B cell (primary cell): ENCODE data around the gene EEA1. TPM values are rescaled to one million over a fixed set of nuclear protein-coding genes. Genes with fewer than 3 reads are reported as not detected.
A peak's percentile ranks its signal among the peaks of the same experiment; 100 is the strongest.

Experiments
- ATAC-seq: fragments of 200-7000 bp; cut with Tn5 transposase; one replicate; pipeline ENCODE4 v1.10.0; 2021; ENCODE audit warnings: low read depth, mild to moderate bottlenecking, moderate number of reproducible peaks, moderate library complexity
- CTCF ChIA-PET: fragments of 350-600 bp; sonication (Branson Sonifier 250); formaldehyde crosslinking; loops from one replicate; lab custom pipeline; 2021; ENCODE audit warnings: antibody characterized with exemption, inconsistent platforms; lab: Charles Lee
- POLR2A ChIA-PET: fragments of 350-600 bp; sonication (Branson Sonifier 250); formaldehyde crosslinking; loops from one replicate; lab custom pipeline; 2021; ENCODE audit warnings: antibody characterized with exemption; lab: Charles Lee
- DNase-seq: peaks from one replicate; pipeline ENCODE4 v3.0.0; 2013
- H2AFZ ChIP-seq: 2 replicates; pipeline ENCODE4 v1.6.1; 2012; ENCODE audit warnings: mild to moderate bottlenecking, low read depth, low read length; ENCODE audit not compliant: insufficient read depth, poor library complexity, severe bottlenecking
- H3K27ac ChIP-seq, 2 donors: 1 replicate in 1 of 2; 2 replicates in 1 of 2; pipeline ENCODE4 v1.5.1; 2012 to 2013; ENCODE audit warnings: low read length in 2 of 2, mild to moderate bottlenecking in 2 of 2, moderate library complexity in 1 of 2
- H3K27me3 ChIP-seq, 4 experiments: fragments of 200-600 bp in 1 of 4; sonication (generic) in 1 of 4; replicated peaks in 1 of 4; 1 replicate in 2 of 4; 2 replicates in 2 of 4; pipeline versions ENCODE4 v1.6.1 to v1.7.0; 2013 to 2016; ENCODE audit warnings: low read length in 3 of 4, mild to moderate bottlenecking in 2 of 4, mixed read lengths in 1 of 4, moderate library complexity in 1 of 4; ENCODE audit not compliant: insufficient read depth in 4 of 4, control insufficient read depth in 3 of 4; ENCODE audit errors: control extremely low read depth in 1 of 4
- H3K36me3 ChIP-seq, 2 experiments: replicated peaks in 1 of 2; 1 replicate in 1 of 2; 2 replicates in 1 of 2; pipeline versions ENCODE4 v1.6.1 to v1.7.1; 2013; ENCODE audit warnings: low read length in 1 of 2; ENCODE audit not compliant: insufficient read depth in 2 of 2, control insufficient read depth in 1 of 2; ENCODE audit errors: control extremely low read depth in 1 of 2, extremely low read depth in 1 of 2
- H3K4me1 ChIP-seq, 2 donors: fragments of 200-600 bp in 1 of 2; sonication (generic) in 1 of 2; 1 replicate in 1 of 2; 2 replicates in 1 of 2; pipeline versions ENCODE4 v1.5.1 to v1.6.1; 2013 to 2017; ENCODE audit warnings: low read length in 2 of 2; ENCODE audit not compliant: control insufficient read depth in 2 of 2, insufficient read depth in 2 of 2
- H3K4me2 ChIP-seq: replicated peaks from 2 replicates; pipeline ENCODE3; 2012; ENCODE audit warnings: mild to moderate bottlenecking, low read depth, low read length; ENCODE audit not compliant: poor library complexity, severe bottlenecking
- H3K4me3 ChIP-seq, 5 experiments: fragments of 200-600 bp in 1 of 5; sonication (generic) in 1 of 5; 1 replicate in 3 of 5; 2 replicates in 2 of 5; pipeline versions ENCODE4 v1.5.1 to v1.7.0; 2011 to 2016; ENCODE audit warnings: low read length in 4 of 5, mild to moderate bottlenecking in 4 of 5, low read depth in 2 of 5, control low read depth in 1 of 5, moderate library complexity in 1 of 5; ENCODE audit not compliant: insufficient read depth in 1 of 5; ENCODE audit errors: control extremely low read depth in 1 of 5, extremely low read depth in 1 of 5
- H3K79me2 ChIP-seq: fragments of 200-600 bp; sonication (generic); one replicate; pipeline ENCODE4 v1.6.0; 2016; ENCODE audit warnings: low read length; ENCODE audit not compliant: control insufficient read depth, insufficient read depth
- H3K9ac ChIP-seq: fragments of 200-600 bp; sonication (generic); 2 replicates; pipeline ENCODE4 v1.6.1; 2017; ENCODE audit warnings: mild to moderate bottlenecking, low read length, moderate library complexity
- H3K9me3 ChIP-seq, 3 donors: one replicate each; pipeline versions ENCODE4 v1.6.1 to v1.7.1; 2013; ENCODE audit warnings: low read length in 2 of 3; ENCODE audit not compliant: control insufficient read depth in 2 of 3, insufficient read depth in 1 of 3; ENCODE audit errors: control extremely low read depth in 1 of 3
- H4K20me1 ChIP-seq: 2 replicates; pipeline ENCODE4 v1.6.0; 2012; ENCODE audit warnings: mild to moderate bottlenecking, low read length; ENCODE audit not compliant: insufficient read depth, control insufficient read depth, poor library complexity, severe bottlenecking
- H3K27ac Mint-ChIP-seq: one replicate; pipeline ENCODE4 v1.8.0; 2021; ENCODE audit warnings: mixed read lengths
- H3K27me3 Mint-ChIP-seq: one replicate; pipeline ENCODE4 v1.8.0; 2021; ENCODE audit warnings: mixed read lengths
- H3K4me1 Mint-ChIP-seq: one replicate; pipeline ENCODE4 v1.8.0; 2021; ENCODE audit warnings: mixed read lengths
- H3K4me3 Mint-ChIP-seq: one replicate; pipeline ENCODE4 v1.8.0; 2021; ENCODE audit warnings: mixed read lengths
- H3K9me3 Mint-ChIP-seq: one replicate; pipeline ENCODE4 v1.8.0; 2022; ENCODE audit warnings: mixed read lengths; ENCODE audit not compliant: insufficient read depth
- EZH2 ChIP-seq: IDR thresholded peaks from 2 replicates; pipeline ENCODE4 v1.6.1; 2012; ENCODE audit warnings: borderline replicate concordance, low read depth, mild to moderate bottlenecking, moderate library complexity, low read length; ENCODE audit not compliant: insufficient read depth, poor library complexity, severe bottlenecking
- WGBS: methylation state at CpG from one replicate; pipeline ENCODE4 v1.1.5; 2013; ENCODE audit warnings: missing lambda C conversion rate; ENCODE audit not compliant: insufficient coverage; 5-methylcytosine and 5-hydroxymethylcytosine counted together
- intact Hi-C: fragments of 100-400 bp; cut with micrococcal nuclease; formaldehyde crosslinking; loops from one replicate; pipeline ENCODE4 v1.10.0; 2022
- polyA plus RNA-seq: library from polyadenylated mRNA; depleted of rRNA; stranded (reverse); fragments of >200 nt; gene quantifications from 2 replicates; pipeline ENCODE4 v1.2.3, GENCODE V29; 2012
- total RNA-seq, 2 donors: library from RNA; stranded (reverse); fragments of 120-200 nt in 1 of 2; gene quantifications; 1 replicate in 1 of 2; 2 replicates in 1 of 2; pipeline versions ENCODE4 v1.2.3 to v1.2.4, GENCODE V29; 2013 to 2022
- TF ChIP-seq, protein P1 (sequence below): fragments of 200-600 bp; IDR thresholded peaks from one replicate; pipeline ENCODE4 v1.8.0; 2022; ENCODE audit warnings: antibody characterized with exemption, mild to moderate bottlenecking

EEA1 gene
- total and polyA plus RNA-seq, 2 donors (not counting 1 experiment from before 2014, with no cell fraction given) = 1.8 to 26.3 TPM

- Histone ChIP-seq H3K36me3 (peaks cover 0 to 17% of the 10 kb centered on the region in 2 experiments), H2AFZ (no peak overlapping the region), H3K4me1 (peaks cover 0 to 10% of the 10 kb centered on the region in 2 donors), H3K27me3 (no peaks in the 10 kb centered on the region), H3K79me2 (no peaks in the 10 kb centered on the region), H3K9ac (no peak overlapping the region), H3K4me2 (no peak overlapping the region), H3K9me3 (no peaks in the 10 kb centered on the region), H4K20me1 (no peaks in the 10 kb centered on the region), H3K4me3 (no peak overlapping the region), H3K27ac (no peak overlapping the region)
- ATAC-seq (no peak), DNase-seq (no peak)
- TF ChIP-seq, protein P1, sequence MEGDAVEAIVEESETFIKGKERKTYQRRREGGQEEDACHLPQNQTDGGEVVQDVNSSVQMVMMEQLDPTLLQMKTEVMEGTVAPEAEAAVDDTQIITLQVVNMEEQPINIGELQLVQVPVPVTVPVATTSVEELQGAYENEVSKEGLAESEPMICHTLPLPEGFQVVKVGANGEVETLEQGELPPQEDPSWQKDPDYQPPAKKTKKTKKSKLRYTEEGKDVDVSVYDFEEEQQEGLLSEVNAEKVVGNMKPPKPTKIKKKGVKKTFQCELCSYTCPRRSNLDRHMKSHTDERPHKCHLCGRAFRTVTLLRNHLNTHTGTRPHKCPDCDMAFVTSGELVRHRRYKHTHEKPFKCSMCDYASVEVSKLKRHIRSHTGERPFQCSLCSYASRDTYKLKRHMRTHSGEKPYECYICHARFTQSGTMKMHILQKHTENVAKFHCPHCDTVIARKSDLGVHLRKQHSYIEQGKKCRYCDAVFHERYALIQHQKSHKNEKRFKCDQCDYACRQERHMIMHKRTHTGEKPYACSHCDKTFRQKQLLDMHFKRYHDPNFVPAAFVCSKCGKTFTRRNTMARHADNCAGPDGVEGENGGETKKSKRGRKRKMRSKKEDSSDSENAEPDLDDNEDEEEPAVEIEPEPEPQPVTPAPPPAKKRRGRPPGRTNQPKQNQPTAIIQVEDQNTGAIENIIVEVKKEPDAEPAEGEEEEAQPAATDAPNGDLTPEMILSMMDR = no peak
- no peak for TF ChIP-seq EZH2
- H3K4me1 Mint-ChIP-seq = peaks cover 17% of the 10 kb centered on the region
- WGBS = no CpG with 5 or more reads among the region's 2 CpGs
- H3K27ac Mint-ChIP-seq = no peak overlapping the region
- no peaks in the 10 kb centered on the region for H3K9me3 Mint-ChIP-seq
- no peak overlapping the region for H3K4me3 Mint-ChIP-seq
- intact Hi-C loops = no loop called here
- H3K27me3 Mint-ChIP-seq = no peaks in the 10 kb centered on the region
- CTCF ChIA-PET = no interaction called here
- POLR2A ChIA-PET = interaction anchor here (0.6 kb wide), 1 partner anchor 121 kb away, joined by 5 read pairs; no protein-coding TSS in a partner anchor
Measured at GRCh38 chr12:92814584-92814983, 114.5 kb downstream of the EEA1 start.

GRCh38 chr12:92810370-92810769 is 118.7 kb downstream of the EEA1 start:
- Histone ChIP-seq H3K4me3 (no peak overlapping the region), H3K4me2 (peak overlapping the region; percentile 21), H2AFZ (no peak overlapping the region), H3K36me3 (peaks cover 4 to 16% of the 10 kb centered on the region in 2 experiments), H3K79me2 (no peaks in the 10 kb centered on the region), H3K9me3 (peaks cover 0 to 4% (median 0%) of the 10 kb centered on the region in 3 donors), H4K20me1 (no peaks in the 10 kb centered on the region), H3K27me3 (no peaks in the 10 kb centered on the region), H3K27ac (no peak overlapping the region), H3K4me1 (peaks cover 0 to 10% of the 10 kb centered on the region in 2 donors), H3K9ac (no peak overlapping the region)
- ATAC-seq (no peak), DNase-seq (no peak)
- no peaks in the 10 kb centered on the region for H3K27me3 Mint-ChIP-seq
- intact Hi-C loops = no loop called here
- no peak for TF ChIP-seq EZH2
- TF ChIP-seq, protein P1 = no peak
- no peak overlapping the region for H3K27ac Mint-ChIP-seq
- ChIA-PET POLR2A (no interaction called here), CTCF (no interaction called here)
- H3K4me1 Mint-ChIP-seq = peaks cover 17% of the 10 kb centered on the region
- WGBS = no CpG with 5 or more reads among the region's 4 CpGs
- no peaks in the 10 kb centered on the region for H3K9me3 Mint-ChIP-seq
- no peak overlapping the region for H3K4me3 Mint-ChIP-seq
